Body of pancreas (tissue), 4 donors: Measurements from ENCODE around the gene OXGR1. TPM values are rescaled to one million over a fixed set of nuclear protein-coding genes. Genes with fewer than 3 reads are reported as not detected.

Experiments used
- ATAC-seq: fragments of 150-250 bp; one replicate; pipeline ENCODE4 v1.9.1; 2016
- DNase-seq, 4 donors: peaks; one replicate each; pipeline ENCODE4 v3.0.0-alpha.2; 2019
- H3K27ac ChIP-seq, 4 donors: fragments of 200-600 bp; sonication (generic); 1 replicate in 3 of 4; 2 replicates in 1 of 4; pipeline versions ENCODE4 v1.5.1 to v1.6.1; 2016 to 2019; ENCODE audit warnings: mild to moderate bottlenecking in 1 of 4, mixed read lengths in 1 of 4, moderate library complexity in 1 of 4
- H3K27me3 ChIP-seq, 2 donors: fragments of 200-600 bp; sonication (generic); one replicate each; pipeline ENCODE4 v1.6.0; 2016; ENCODE audit warnings: mild to moderate bottlenecking in 1 of 2
- H3K36me3 ChIP-seq, 2 donors: fragments of 200-600 bp; sonication (generic); replicated peaks in 1 of 2; 2 replicates each; pipeline ENCODE4 v1.5.1; 2016; ENCODE audit warnings: low read depth in 2 of 2; ENCODE audit not compliant: insufficient read depth in 1 of 2
- H3K4me1 ChIP-seq: fragments of 200-600 bp; sonication (generic); one replicate; pipeline ENCODE4 v1.6.0; 2016
- H3K4me3 ChIP-seq, 2 donors: fragments of 200-600 bp; sonication (generic); 1 replicate in 1 of 2; 2 replicates in 1 of 2; pipeline ENCODE4 v1.5.1; 2016 to 2019
- H3K9me3 ChIP-seq, 3 donors: fragments of 200-600 bp; sonication (generic); 1 replicate in 2 of 3; 2 replicates in 1 of 3; pipeline ENCODE4 v1.5.1; 2016
- POLR2A ChIP-seq, 3 donors: fragments of 450-650 bp; IDR thresholded peaks; one replicate each; pipeline ENCODE4 v1.6.1; 2016; ENCODE audit warnings: antibody characterized with exemption in 3 of 3, mild to moderate bottlenecking in 2 of 3
- WGBS, 2 donors: methylation state at CpG; one replicate each; pipeline ENCODE4 v1.1.5; 2017; 5-methylcytosine and 5-hydroxymethylcytosine counted together
- intact Hi-C: fragments of 100-400 bp; cut with DNase I; formaldehyde crosslinking; loops from one replicate; pipeline ENCODE4 v1.15.1; 2023
- total RNA-seq, 2 donors: library from RNA; depleted of rRNA; stranded (reverse); fragments of >200 nt; gene quantifications; one replicate each; pipeline ENCODE4 v1.1.0, GENCODE V29; 2016
- TF ChIP-seq, protein P1 (sequence below), 7 experiments: fragments of 450-650 bp in 4 of 7; fragments of 200-600 bp in 3 of 7; sonication (generic) in 3 of 7; IDR thresholded peaks; one replicate each; pipeline ENCODE4 v1.5.1; 2016 to 2019; ENCODE audit warnings: antibody characterized with exemption in 7 of 7

Gene OXGR1
- total RNA-seq, 2 donors from 2014 or later, result 0.52 TPM; not detected in 1

GRCh38 chr13:96968027-96968426 is 26.2 kb downstream of the OXGR1 start:
- WGBS, 2 donors, result 67 to 77% methylated on average over 2 of the region's 2 CpGs
- DNase-seq, result no peak

DNA sequence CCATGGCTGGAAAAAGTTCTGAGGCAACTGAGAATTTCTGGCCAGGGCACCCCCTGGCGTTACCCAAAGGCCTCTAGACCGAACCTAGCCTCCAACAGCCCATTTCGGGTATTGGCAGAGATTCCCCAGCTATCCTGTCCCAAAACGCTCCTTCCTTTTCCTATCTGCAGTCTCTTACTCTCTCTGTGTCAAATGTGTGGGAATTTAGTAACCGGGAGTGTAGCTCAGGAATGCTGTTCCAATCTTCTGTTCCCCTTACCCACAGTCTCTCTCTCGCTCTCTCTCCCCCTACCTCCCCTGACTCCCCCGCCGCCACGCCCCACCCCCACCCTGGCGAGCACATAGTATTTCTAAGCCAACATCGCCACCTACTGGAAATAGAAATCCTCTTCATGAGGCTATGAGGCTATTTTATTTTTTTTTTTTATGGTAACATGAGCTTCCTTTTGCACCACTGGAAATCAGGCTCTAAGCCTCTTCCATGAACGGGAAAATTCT is 27.0 kb downstream of the OXGR1 start:
- Histone ChIP-seq H3K4me3 (no peak overlapping the region), H3K4me1 (no peaks in the 10 kb centered on the region), H3K27me3 (no peaks in the 10 kb centered on the region), H3K9me3 (peaks cover 0 to 27% (median 0%) of the 10 kb centered on the region in 3 donors), H3K36me3 (no peaks in the 10 kb centered on the region), H3K27ac (no peak overlapping the region)
- intact Hi-C loops, result no loop called here
- DNase-seq (no peak), ATAC-seq (no peak)
- WGBS, 2 donors, result 63 to 69% methylated on average over 12 of the region's 12 CpGs
- TF ChIP-seq, protein P1, sequence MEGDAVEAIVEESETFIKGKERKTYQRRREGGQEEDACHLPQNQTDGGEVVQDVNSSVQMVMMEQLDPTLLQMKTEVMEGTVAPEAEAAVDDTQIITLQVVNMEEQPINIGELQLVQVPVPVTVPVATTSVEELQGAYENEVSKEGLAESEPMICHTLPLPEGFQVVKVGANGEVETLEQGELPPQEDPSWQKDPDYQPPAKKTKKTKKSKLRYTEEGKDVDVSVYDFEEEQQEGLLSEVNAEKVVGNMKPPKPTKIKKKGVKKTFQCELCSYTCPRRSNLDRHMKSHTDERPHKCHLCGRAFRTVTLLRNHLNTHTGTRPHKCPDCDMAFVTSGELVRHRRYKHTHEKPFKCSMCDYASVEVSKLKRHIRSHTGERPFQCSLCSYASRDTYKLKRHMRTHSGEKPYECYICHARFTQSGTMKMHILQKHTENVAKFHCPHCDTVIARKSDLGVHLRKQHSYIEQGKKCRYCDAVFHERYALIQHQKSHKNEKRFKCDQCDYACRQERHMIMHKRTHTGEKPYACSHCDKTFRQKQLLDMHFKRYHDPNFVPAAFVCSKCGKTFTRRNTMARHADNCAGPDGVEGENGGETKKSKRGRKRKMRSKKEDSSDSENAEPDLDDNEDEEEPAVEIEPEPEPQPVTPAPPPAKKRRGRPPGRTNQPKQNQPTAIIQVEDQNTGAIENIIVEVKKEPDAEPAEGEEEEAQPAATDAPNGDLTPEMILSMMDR (IDR thresholded peaks at IDR 0.05), result no peak
- TF ChIP-seq POLR2A (IDR thresholded peaks at IDR 0.05), result no peak

More at GRCh38 chr13:96968027-96968426, 26.2 kb downstream of the OXGR1 start:
- intact Hi-C loops, result no loop called here
- Histone ChIP-seq H3K9me3 (peaks cover 0 to 27% (median 0%) of the 10 kb centered on the region in 3 donors), H3K4me3 (no peak overlapping the region), H3K36me3 (no peaks in the 10 kb centered on the region), H3K27ac (no peak overlapping the region), H3K4me1 (no peaks in the 10 kb centered on the region), H3K27me3 (no peaks in the 10 kb centered on the region)
- no peak for ATAC-seq
- TF ChIP-seq, protein P1 (IDR thresholded peaks at IDR 0.05), result no peak
- no peak for TF ChIP-seq POLR2A (IDR thresholded peaks at IDR 0.05)

DNA sequence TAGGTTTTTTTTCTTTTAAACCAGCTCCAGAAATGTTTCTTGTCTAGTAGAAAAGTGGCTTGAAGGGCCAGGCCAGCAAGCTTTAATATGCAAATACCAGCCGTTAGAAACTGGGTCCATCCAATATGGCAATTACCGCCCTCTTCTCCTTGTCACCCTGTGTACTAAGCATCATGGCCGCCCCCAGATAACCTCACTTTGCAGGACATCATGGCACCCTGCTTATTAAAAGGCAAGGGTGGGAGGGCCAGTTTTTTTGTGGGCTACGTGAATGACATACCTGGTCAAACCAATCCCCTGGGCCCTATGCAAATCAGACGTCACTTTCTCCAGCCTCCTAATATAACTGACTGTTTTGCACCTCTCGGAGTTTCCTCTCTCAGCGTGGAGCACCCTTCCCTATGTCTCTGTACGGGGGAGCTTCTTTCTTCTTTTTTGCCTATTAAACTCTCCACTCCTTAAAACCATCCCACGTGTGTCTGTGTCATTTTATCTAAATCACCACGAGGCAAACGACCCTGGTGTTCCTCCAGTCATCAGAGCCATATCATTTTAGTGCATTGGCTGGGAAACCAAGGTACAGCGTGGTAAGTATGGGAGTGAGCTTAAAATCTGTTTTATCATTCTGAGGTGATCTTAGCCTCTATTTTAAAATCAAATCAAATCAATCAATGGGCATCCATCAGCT is 27.7 kb downstream of the OXGR1 start:
- no peak overlapping the region for H3K27ac ChIP-seq
- no peak for TF ChIP-seq POLR2A (IDR thresholded peaks at IDR 0.05)
- TF ChIP-seq, protein P1 (IDR thresholded peaks at IDR 0.05), result no peak
- no peak for ATAC-seq
- H3K4me1 ChIP-seq, result no peaks in the 10 kb centered on the region
- DNase-seq, result no peak
- no peaks in the 10 kb centered on the region for H3K36me3 ChIP-seq
- no peak overlapping the region for H3K4me3 ChIP-seq
- peaks cover 0 to 27% (median 0%) of the 10 kb centered on the region in 3 donors for H3K9me3 ChIP-seq
- H3K27me3 ChIP-seq, result no peaks in the 10 kb centered on the region
- 85 to 89% methylated on average over 12 of the region's 12 CpGs for WGBS, 2 donors
- intact Hi-C loops, result no loop called here

DNA sequence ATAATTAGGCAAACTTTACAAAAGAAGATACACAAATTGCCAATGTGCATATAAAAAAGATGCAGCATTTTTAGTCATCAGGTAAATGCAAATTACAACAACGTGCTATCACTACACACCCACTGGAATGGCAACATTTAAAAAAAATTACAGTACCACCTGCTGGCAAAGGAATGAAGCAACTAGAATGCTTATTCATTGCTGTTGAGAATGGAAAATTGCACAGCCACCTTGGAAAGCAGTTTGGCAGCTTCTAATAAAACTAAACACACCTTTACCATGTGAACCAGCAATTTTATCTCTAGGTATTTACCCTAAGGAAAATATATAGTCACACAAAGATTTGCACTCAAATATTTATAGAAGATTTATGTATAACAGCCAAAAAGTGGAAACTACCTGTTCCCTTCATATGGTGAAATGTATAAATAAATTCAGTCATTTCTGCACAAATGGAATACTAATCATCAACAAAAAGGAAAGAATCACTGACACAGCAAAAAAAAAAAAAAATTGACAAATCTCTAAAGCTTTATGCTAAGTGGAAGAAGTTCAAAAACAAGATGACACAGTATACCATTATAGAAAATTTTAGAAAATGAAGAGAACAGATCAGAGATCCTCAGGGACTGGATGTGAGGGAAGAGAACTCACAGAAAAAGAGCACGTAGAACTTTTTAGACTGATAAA is 30.3 kb downstream of the OXGR1 start:
- 80% methylated on average over 2 of the region's 2 CpGs for WGBS, 2 donors

More for the DNA sequence above, 30.3 kb downstream of the OXGR1 start:
- Histone ChIP-seq H3K4me3 (no peak overlapping the region), H3K27ac (no peak overlapping the region), H3K36me3 (no peaks in the 10 kb centered on the region), H3K9me3 (peaks cover 0 to 21% (median 0%) of the 10 kb centered on the region in 3 donors), H3K4me1 (no peaks in the 10 kb centered on the region), H3K27me3 (no peaks in the 10 kb centered on the region)
- intact Hi-C loops, result no loop called here
- DNase-seq (no peak), ATAC-seq (no peak)
- TF ChIP-seq, protein P1 (IDR thresholded peaks at IDR 0.05), result no peak
- TF ChIP-seq POLR2A (IDR thresholded peaks at IDR 0.05), result no peak
